ENCODE data around the gene GTF2F1.
"Not testable (repeated sequence)": the region's sequence is repeated elsewhere in the genome, so short reads cannot be mapped to it uniquely, and the experiment has no call there.

GTF2F1 gene

DNA sequence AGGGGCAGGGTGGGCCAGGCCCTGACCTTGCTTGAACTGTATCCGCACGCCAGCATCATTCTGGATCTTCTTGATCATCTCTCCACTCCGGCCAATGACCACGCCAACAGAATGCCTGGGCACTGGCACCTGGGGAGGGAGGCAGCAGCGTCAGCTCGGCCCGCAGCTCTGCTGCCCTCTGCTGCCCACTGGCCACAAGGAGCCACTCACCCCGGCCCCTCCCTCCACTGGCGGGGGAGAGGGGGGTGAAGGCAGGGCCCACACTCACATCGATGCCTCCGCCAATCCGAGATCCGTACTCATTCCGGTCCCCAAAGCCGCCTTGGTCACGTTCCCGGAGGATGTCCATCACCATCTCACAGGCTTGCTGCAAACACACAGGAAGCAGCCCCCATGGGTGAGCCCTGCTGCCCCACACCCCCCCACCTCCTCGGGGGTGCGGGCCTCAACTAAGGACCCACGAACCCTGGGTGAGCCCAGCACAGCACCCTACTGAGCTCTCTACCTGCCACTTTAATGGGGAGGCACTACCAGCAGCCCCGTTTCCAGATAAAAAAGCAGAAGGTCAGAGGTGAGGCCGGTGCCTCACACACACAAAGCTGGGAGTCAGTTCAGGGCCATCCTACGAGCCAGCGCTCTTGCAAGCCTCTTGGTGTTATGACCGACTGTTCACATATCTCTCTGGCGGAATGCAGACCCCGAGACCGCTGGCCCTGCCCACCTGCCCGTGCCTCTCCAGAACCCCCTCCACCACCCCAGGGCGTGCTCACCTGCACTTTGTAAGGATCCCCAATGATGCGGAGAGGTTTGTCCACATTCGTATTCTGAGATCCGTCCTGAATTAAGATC, 25.0 kb upstream of the GTF2F1 start:
- no peak for DNase-seq (ENCODE audit: low read depth)

DNA sequence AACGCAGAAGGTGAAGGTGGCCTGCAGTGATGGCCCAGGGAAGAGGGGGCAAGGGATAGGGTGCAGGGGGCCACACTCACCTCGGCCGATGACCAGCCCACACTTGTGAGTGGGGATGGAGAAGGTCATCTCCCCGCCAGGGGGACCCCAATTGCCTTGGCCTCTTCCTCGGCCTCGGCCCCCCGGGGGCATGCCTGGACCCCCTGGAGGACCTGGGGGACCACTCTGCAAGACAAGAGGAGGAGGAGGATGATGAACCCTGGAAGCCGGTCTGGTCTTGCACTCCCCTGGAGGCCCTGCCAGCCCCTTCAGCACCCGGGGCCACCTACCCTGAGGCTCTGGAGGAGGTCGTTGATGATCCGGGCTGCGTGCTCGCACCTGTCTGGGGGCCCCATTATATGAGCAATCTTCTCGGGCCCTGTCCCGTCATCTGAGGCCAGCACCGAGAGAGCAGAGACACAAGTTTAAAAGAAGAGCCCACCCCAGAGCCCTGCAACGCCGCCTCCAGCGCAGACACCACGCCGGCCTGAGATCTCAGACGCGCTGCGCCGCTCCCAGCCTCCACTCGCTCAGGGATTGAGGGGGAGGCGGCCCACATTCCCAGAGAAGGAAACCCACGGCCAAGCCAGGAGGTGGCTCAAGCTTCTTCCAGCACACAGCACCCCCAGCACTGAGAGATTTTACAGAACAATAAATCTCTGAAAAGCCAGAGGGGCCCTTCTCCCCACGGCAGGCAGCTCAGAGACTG, 23.9 kb upstream of the GTF2F1 start:
- DNase-seq (ENCODE audit: low read depth), result no peak

DNA sequence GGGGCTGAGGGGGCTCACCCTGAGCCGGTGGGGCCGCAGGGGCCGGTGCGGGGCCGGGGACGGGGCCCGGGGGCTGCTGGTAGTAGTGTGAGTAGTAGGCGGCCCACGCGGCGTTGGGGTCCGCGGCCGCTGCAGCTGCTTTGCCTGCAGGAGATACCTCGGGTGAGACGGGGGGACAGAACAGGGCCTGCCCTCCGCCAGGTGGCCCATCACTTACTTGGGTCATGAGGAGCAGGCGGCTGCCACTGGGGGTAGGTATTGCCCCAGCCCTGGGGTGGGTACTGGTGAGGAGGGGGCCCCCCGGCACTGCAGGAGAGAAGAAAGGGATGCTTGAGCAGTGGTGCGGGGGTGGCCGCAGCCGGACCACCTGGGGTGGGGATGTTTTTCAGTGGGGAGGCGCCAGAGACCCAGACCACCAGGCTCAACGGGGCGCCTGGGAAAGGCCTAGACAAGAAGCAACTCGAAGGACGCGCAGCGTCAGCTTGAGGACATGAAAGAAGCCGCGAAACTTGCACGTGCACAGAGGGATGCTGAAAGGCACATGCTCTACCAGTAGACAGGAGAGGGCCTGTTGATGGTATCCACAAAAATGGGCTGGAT, 22.7 kb upstream of the GTF2F1 start:
- DNase-seq (ENCODE audit: low read depth), result no peak

DNA sequence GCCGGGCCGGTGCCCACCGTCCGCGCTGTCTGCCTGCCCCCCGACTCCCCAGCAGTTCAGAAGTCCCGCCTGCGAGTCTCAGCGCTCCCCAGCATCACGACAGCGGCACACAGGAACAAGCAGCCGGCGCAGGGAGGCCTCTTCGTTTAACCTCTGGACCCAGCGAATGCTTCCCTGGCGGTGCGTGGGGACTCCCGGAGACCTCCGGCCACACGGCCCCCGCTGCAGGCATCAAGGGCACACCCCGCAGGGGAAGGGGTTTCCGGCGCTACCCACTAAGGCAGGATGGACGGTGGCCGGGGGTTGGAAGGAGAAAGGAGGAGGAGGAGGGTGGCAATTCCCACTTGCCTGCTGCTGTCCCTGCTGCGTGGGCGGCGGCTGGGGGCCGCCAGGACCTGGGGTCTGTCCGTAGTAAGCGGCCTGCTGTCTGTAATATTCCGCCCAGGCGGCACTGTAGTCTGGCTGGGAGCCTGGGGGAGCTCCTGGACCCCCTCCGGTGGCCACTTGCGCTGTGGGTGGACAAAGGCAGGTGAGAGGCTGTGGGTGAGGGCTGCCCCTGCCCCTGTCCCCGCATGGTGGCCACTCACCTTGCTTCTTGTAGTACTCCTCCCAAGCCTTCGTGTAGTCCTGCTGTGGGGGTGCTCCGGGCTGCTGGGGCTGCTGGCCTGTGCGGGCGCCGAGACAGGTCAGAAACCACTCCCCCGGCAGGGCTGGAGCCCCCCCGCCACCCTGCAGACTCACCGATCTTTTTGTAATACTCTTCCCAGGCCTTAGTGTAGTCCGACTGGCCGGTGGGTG, 22.0 kb upstream of the GTF2F1 start:
- no peak for DNase-seq (ENCODE audit: low read depth)

DNA sequence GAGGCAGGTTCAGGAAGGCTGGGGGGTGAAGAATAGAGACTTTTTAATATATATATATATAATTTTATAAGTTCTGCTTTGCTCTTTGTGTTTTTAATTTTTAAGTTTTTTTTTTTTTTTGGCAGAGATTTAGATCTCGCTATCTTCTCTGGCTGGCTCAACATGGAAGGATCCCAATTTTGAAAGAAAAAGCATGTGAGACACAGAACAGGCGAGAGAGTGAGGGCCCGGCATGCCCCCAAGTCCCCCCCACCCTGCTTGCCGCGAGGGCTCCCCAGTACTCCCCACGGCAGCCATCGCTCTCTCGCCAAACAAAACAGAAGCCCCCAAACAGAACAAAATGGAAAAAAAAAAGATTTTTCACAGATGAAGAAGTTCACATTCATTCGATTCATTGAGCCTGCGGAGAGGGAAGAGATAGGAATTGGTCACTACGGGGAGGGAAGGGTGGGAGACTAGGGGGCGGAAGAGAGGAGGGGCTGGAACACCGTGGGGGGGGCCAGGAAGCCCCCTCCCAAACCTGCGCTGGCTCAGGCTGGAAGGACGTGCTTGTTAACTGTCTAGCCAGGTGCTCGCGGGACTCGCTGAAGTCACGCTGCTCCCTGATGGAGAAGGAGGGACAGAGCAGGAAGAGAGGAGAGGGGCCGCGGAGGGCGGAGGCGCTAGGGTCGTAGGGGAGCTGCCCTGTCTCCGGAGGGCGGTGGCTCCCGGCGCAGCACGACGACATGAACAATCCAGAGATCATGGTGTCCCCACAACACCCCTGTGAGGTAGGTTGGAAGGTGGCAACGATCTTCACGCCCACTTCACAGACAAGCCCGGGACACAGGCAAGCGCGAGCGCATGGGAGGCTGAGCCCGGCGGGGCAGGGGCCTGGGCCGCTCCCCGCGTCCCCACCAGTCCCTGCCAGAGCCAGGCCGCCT, 21.0 kb upstream of the GTF2F1 start:
- no peak for DNase-seq (ENCODE audit: low read depth)

DNA sequence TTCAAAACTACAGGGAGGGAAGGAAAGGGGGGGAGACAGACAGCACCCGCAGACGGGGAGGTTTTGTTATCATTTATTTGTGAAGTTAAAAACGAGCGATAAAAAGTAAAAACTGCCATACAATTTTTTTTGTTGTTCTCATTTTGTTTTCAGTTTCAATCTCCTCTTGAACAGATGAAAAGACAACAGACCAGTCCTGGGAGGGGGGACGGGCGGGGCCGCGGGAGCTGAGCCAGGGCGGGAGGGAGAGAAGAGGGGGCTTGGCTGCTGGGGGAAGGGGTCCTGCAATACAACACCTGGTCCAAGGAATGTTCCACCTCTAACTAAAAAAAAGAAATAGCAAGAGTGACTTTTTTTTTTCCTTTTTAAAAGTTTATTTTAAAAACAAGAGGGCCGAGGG, 20.3 kb upstream of the GTF2F1 start:
- DNase-seq (ENCODE audit: low read depth), result no peak

DNA sequence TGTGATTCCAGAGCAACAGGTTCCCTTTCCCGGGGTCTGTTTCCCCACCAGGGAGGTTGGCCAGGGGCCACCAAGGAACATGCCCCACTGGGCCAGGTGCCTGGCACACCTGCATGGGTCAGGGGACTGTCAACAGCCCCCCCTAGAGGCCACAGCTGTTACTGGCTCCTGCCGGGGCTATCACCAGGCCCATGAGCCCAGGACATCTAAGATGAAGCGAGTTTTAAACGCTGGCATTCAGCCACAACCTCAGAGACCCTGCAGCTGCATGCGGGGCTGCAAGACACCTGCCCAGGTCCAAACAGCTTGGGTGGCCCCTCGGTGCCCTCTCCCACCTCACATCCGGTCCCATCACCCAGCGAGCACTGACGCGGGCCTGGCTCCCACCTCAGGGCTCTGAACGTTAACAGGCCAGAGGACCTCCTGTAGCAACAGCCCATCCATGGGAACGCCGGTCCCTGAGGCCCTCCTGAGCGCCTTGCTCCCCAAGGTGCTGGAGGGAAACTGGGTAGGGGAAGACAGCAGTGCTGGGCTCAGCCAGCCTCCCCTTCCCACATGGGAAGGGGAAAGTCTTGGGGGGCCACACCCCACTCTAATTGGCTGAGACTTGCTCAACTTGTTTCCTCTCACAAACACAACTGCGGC, 19.6 kb upstream of the GTF2F1 start:
- no peak for DNase-seq (ENCODE audit: low read depth)

DNA sequence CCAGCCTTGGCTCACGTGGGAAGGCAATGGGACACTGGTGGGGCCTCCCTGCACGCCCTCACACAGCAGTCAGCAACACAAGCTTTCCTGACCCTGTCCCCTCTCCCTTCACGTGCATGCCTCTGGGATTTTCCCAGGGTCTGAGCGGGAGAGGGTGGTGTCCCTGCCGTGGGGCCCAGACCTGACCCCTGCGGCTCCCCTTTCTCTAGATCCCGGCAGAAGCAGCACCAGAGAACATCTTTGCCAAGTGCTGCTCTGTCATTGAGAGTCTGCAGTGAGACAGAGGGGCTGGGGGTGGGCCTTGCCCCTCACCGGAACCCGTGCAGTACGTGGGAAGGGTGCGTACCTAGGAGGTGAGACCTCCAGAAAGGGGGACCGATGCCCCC, 19.1 kb upstream of the GTF2F1 start:
- no peak for DNase-seq (ENCODE audit: low read depth)

DNA sequence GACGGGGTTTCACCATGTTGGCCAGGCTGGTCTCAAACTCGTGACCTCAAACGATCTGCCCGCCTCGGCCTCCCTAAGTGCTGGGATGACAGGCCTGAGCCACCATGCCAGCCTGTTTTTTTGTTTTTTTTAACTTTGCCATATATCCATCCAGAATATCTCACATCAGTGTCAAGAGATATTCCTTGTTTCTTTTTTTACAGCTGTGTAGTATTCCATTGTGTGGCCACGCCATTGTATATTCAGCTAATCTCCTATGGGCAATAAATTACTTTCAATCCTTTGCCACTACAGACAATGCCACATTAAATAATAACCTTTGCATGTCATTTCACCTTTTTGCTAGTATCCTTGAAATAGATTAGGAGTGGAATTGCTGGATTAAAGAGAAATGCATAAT, 16.4 kb upstream of the GTF2F1 start:
- DNase-seq (ENCODE audit: low read depth), result no peak

DNA sequence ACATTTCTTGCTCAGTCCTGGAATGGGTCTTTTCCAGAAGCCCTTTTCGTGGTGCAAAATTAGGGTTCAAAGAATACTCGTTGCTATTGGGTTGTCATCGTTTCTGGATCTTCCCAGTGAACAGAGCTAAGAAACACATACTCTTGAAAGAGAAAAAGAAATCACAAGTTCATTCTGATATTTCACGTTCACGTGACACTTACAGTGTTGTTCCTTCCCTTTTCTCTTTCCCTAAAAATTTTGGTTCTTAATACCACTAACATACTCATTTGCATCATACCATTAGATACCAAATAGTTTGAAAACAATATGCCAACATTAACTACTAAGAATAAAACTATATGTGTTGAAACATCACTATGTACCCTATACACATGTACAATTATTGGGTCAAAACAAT, 13.4 kb upstream of the GTF2F1 start:
- DNase-seq (ENCODE audit: low read depth), result no peak

DNA sequence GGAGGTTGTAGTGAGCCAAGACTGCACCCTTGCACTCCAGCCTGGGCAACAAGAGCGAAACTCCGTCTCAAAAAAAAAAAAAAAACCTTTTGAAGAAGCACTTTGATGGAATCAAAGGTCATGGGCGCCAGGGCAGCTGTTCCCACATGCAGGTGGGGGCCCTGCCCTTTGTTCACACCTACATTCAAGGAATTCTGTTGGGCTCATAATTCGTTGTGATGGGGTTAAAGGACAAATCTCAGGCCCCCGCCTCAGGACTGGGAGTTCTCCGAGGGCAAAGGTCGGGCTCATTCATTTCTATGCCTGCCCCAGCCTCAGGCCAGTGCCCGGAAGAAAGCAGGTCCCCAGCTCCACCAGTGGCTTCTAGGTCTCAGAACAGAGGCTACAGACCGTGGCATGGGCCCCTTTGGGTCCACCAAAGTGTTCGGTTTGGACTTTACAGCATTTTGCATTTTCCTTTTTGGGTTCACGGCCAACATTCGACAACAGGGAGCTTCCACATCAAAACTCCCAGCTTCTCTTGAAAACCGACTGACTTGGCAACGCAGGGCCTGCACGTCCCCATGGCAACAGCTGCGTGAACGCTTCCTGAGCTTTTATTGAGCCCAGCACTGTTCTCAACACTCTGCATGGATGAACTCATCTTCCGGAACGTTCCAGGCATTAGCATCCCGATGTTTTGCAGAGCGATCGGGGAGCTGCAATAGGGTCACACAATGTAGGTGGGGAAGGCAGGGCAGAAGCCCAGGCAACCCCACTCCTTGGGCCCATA, 10.1 kb upstream of the GTF2F1 start:
- DNase-seq (ENCODE audit: low read depth), result no peak

DNA sequence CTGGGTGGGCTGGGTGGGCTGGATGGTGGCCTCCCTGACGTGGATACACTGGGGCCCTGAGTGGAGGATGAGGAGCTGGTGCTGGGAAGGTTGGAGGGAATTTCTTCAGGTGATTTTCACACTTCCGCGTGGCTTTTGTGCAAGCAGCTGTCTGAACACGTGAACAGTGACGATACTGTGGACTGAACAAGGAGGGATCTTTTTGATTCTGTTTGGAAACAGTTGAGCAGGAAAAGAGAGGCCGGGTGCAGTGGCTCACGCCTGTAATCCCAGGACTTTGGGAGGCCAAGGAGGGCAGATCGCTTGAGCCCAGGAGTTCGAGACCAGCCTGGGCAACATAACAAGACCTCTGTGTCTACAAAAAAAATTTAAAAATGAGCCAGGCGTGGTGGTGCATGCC, 9.1 kb upstream of the GTF2F1 start:
- DNase-seq (ENCODE audit: low read depth), result no peak

DNA sequence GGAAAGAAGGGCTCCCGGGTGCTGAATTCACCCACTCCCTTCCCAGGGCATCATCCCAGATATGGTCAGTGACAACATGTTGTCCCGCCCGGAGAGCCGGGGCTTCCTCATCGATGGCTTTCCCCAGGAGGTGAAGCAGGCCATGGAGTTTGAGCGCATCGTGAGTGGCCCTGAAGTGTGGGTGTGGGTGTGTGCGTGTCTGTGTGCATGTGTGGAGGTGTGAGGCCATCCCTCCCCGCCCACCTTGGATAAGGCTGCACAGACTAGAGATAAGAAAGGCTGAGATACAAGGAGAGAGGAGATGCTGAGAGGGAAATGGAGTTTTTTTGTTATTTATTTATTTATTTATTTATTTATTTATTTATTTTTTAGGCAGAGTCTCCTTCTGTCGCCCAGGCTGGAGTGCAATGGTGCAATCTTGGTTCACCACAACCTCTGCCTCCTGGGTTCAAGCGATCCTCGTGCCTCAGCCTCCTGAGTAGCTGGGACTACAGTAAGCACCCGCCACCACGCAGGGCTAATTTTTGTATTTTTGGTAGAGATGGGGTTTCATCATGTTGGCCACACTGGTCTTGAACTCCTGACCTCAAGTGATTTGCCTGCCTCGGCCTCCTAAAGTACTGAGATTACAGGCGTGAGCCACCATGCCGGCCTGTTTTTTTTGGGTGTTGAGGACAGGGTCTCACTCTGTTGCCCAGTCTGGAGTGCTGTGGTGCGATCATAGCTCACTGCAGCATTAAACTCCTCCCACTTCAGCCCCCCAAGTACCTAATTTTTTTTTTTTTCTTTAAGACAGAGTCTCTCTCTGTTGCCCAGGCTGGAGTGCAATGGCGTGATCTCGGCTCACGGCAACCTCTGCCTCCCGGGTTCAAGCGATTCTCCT, 7.3 kb upstream of the GTF2F1 start:
- not testable (repeated sequence) for DNase-seq (ENCODE audit: low read depth)

DNA sequence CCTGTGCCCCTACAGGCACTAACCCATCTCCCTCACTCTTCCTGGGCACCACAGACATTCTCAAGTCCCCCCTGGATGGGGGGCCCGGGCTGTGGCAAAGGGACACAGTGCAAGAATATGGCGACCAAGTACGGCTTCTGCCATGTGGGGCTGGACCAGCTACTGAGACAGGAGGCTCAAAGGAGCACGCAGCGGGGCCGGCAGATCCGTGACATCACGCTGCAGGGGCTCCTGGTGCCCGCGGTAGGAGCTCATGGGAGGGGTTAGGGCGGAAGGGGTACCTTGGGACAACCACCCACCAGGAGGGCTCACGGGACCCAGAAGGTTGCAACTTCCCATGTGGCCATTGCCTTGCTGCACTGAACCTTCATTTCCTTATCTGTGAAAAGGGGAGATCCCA, 3.3 kb upstream of the GTF2F1 start:
- no peak for DNase-seq (ENCODE audit: low read depth)

DNA sequence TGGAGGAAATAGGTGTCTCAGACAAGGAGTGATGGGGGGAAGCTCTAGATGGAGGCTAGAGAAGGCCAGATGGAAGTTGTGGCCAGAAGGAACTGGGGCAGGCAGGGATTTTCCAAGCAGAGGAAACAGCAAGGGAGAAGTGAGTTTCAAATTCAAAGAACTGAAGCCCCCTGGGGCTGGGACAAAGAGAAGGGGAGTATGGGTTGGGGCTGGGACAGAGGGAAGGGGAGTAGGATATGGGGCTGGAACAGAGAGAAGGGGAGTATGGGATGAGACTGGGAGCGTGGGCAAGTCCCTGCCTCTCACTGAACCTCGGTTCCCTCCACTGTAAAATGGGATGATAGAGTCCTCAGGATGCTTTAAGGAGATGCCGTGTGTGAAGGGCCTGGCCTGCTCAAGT, 1.9 kb upstream of the GTF2F1 start:
- no peak for DNase-seq (ENCODE audit: low read depth)

DNA sequence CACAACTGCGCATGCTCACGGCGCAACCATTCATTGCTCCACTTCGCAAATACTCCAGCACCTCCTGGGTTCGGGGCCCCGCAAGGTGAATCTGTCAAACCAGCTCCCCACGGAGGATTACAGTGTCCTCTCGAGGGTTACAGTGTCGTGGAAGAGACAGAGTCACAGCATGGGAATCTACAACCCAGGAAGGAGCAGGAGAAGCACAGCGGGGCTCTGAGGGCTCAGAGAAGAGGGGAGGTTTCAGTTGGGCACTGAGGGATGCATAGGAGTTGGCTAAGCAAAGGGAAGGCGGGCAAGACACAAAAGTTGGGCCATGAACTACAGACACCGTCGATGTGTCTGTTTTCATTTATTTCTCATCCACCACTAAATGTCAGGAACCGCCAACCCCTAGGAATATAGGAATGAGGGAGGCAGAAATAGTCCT, 1.0 kb upstream of the GTF2F1 start:
- DNase-seq (ENCODE audit: low read depth), result no peak

DNA sequence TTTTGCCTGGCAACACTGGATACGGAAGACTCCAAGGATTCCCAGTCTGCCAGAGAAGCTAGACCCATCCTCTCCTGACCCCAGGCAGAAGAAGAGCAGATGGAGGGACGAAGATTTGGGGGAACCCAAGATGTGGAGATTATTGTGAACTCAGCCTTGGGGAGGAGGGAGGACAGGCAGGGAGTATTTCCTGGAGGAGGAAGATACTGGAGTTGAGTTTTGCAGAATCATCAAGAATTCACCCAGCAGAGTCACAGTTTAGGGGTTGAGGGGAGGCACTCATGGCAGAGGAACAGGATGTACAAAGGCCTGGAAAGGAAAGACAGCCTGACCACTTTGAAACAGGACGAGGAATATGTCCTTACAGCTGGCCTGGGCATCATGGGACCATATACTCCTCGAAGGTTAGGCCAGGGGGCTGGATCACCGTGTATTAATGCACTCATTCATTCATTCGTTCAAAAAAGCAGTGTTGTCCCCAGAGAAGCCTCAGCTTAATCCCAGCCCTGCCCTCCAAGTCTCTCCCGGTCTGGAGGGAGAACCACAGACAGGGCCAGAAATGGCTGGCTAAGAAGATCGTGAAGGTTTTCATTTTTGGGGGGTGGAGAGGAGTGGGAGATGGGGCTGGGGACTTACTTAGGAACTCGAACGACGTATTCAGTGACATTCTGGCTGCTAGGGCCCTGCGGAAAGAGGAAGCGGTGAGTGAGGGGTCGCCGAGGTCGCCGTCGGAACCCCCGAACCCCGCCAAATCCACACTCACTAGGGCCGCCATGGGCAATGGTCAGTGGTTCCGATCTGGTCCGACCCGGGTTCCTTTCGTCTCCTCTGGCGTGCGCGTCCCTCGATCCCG, 517 bp downstream of the GTF2F1 start:
- no peak for DNase-seq (ENCODE audit: low read depth)

DNA sequence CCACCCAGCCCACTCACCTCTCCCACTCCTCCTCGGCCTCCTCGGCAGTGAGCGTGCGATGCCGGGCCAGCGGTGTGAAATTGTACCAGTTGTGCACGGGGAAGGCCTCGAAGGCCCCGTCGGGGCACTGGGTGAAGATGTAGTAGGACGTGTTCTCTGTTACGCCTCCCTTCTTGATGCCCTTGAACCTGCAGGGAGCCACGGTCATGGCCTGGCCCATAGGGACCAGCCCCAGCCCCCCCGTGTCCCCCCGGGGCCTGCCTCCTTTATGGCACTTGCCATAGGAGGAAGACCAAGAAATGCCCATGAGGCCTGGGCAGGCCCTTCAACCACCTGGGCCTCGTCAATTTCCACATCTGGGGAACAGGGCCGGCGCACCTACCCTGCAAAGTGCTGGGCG, 5.6 kb downstream of the GTF2F1 start:
- DNase-seq (ENCODE audit: low read depth), result no peak

Data from CMK (cell line).